Keratinocyte (primary cell): ENCODE data around the gene ZNF264. TPM values are rescaled to one million over a fixed set of nuclear protein-coding genes. Genes with fewer than 3 reads are reported as not detected.

Experiments
- DNase-seq: peaks from one replicate; pipeline ENCODE4 v3.0.0-alpha.2; 2011; ENCODE audit warnings: low read depth, missing footprints, low spot score
- FAIRE-seq: peaks from 2 replicates; lab custom pipeline; 2011; peaks lifted over from hg19 to GRCh38; lab: Jason Lieb, UNC
- H2AFZ ChIP-seq: 2 replicates; pipeline ENCODE4 v1.6.0; 2012; ENCODE audit warnings: low read length, control low read depth, inconsistent platforms; ENCODE audit not compliant: control insufficient read depth
- H3K27ac ChIP-seq: 2 replicates; pipeline ENCODE4 v1.5.1; 2011; ENCODE audit warnings: low read length; ENCODE audit not compliant: control insufficient read depth, insufficient read depth
- H3K27me3 ChIP-seq: 3 replicates; pipeline ENCODE4 v1.6.0; 2011; ENCODE audit warnings: low read length; ENCODE audit not compliant: control insufficient read depth, insufficient read depth; ENCODE audit errors: extremely low read depth
- H3K36me3 ChIP-seq, 2 experiments: 2 replicates in 1 of 2; 3 replicates in 1 of 2; pipeline ENCODE4 v1.5.1; 2011; ENCODE audit warnings: low read length in 2 of 2, mild to moderate bottlenecking in 1 of 2; ENCODE audit not compliant: control insufficient read depth in 2 of 2, insufficient read depth in 2 of 2; ENCODE audit errors: extremely low read depth in 1 of 2
- H3K4me1 ChIP-seq: 3 replicates; pipeline ENCODE4 v1.5.1; 2011; ENCODE audit warnings: low read length; ENCODE audit not compliant: control insufficient read depth, insufficient read depth; ENCODE audit errors: extremely low read depth
- H3K4me2 ChIP-seq: 3 replicates; pipeline ENCODE4 v1.6.0; 2011; ENCODE audit warnings: low read depth, low read length; ENCODE audit not compliant: control insufficient read depth, insufficient read depth; ENCODE audit errors: extremely low read depth
- H3K4me3 ChIP-seq, 3 experiments: fragments of 200-600 bp in 1 of 3; sonication (generic) in 1 of 3; 2 replicates in 2 of 3; 3 replicates in 1 of 3; pipeline ENCODE4 v1.5.1; 2011 to 2016; ENCODE audit warnings: low read length in 3 of 3, mild to moderate bottlenecking in 3 of 3, control low read depth in 2 of 3, inconsistent platforms in 1 of 3, low read depth in 1 of 3, mixed read lengths in 1 of 3, mixed run types in 1 of 3, moderate library complexity in 1 of 3; ENCODE audit not compliant: control insufficient read depth in 2 of 3, insufficient read depth in 2 of 3; ENCODE audit errors: extremely low read depth in 1 of 3
- H3K79me2 ChIP-seq: 2 replicates; pipeline ENCODE4 v1.6.0; 2012; ENCODE audit warnings: low read length; ENCODE audit not compliant: control insufficient read depth, insufficient read depth
- H3K9ac ChIP-seq: 3 replicates; pipeline ENCODE4 v1.6.0; 2011; ENCODE audit warnings: low read length; ENCODE audit not compliant: control insufficient read depth, insufficient read depth; ENCODE audit errors: extremely low read depth
- H3K9me1 ChIP-seq: 3 replicates; pipeline ENCODE4 v1.6.0; 2011; ENCODE audit warnings: low read length; ENCODE audit not compliant: control insufficient read depth, insufficient read depth; ENCODE audit errors: extremely low read depth
- H3K9me3 ChIP-seq: 2 replicates; pipeline ENCODE4 v1.5.1; 2012; ENCODE audit warnings: low read depth, low read length; ENCODE audit not compliant: control insufficient read depth
- H4K20me1 ChIP-seq: 3 replicates; pipeline ENCODE4 v1.6.0; 2011; ENCODE audit warnings: low read length; ENCODE audit not compliant: control insufficient read depth, insufficient read depth; ENCODE audit errors: extremely low read depth
- CTCF ChIP-seq, 3 experiments: IDR thresholded peaks in 1 of 3; conservative IDR thresholded peaks in 1 of 3; optimal IDR thresholded peaks in 1 of 3; 2 replicates in 2 of 3; 3 replicates in 1 of 3; pipeline versions ENCODE3 to v1.5.1; 2011; ENCODE audit warnings: low read length in 3 of 3, mild to moderate bottlenecking in 3 of 3, moderate library complexity in 2 of 3, control low read depth in 1 of 3, inconsistent platforms in 1 of 3; ENCODE audit not compliant: insufficient read depth in 2 of 3; ENCODE audit errors: extremely low read depth in 1 of 3
- EZH2 ChIP-seq: IDR thresholded peaks from one replicate; pipeline ENCODE4 v1.6.1; 2012; ENCODE audit warnings: inconsistent platforms, mild to moderate bottlenecking, low read length, moderate library complexity
- dilution Hi-C: fragments of 300-500 bp; cut with MboI; formaldehyde crosslinking; loops from one replicate; pipeline ENCODE4 v1.7.0; 2020; ENCODE audit warnings: low sequenced_read_pairs; ENCODE audit not compliant: extremely low pct_ligation_motif_present
- polyA plus RNA-seq, 5 experiments: library from polyadenylated mRNA; depleted of rRNA in 3 of 5; stranded (reverse) in 3 of 5; stranded (forward) in 1 of 5; unstranded in 1 of 5; fragments of >200 nt; gene quantifications; 1 replicate in 1 of 5; 2 replicates in 3 of 5; 3 replicates in 1 of 5; pipeline versions ENCODE4 v1.2.1 to v1.2.3, GENCODE V29; 2011 to 2012; ENCODE audit warnings: missing spikeins in 2 of 5, low read depth in 1 of 5, low replicate concordance in 1 of 5

Gene ZNF264
- polyA plus RNA-seq, 1 donor (not counting 4 experiments of a cell fraction or from before 2014, with no cell fraction given), result 7.4 TPM

DNA sequence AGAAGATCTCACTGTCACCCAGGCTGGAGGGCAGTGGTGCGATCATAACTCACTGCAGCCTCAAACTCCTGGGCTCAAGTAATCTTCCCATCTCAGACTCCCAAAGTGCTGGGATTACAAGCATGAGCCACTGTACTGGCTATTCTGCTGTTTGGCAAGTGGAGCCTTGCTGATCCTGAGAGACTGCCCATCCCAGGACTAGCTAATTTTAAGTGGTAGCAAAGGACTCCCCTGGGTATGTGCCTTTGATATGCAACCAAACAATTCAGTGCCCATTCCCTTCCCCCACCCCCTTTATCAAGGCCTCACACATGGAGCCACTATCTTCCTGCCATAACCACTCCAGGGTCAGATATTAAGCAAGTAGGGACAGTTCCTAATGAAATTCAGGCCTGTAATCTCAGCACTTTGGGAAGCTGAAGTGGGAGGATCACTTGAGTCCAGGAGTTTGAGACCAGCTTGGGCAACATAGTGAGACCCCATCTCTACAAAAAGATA is 72.0 kb downstream of the ZNF264 start:
- Histone ChIP-seq H3K27me3 (no peaks in the 10 kb centered on the region), H3K4me3 (no peak overlapping the region), H3K36me3 (no peaks in the 10 kb centered on the region), H3K79me2 (no peaks in the 10 kb centered on the region), H2AFZ (no peak overlapping the region), H3K4me1 (no peaks in the 10 kb centered on the region), H3K27ac (no peak overlapping the region), H4K20me1 (no peaks in the 10 kb centered on the region), H3K9ac (no peak overlapping the region), H3K9me1 (no peaks in the 10 kb centered on the region), H3K9me3 (no peaks in the 10 kb centered on the region), H3K4me2 (no peak overlapping the region)
- FAIRE-seq, result no peak
- dilution Hi-C loops, result no loop called here
- no peak for DNase-seq
- TF ChIP-seq CTCF (optimal IDR thresholded peaks at IDR 0.05 in 1 of 3, IDR thresholded peaks at IDR 0.05 in 1 of 3, conservative IDR thresholded peaks at IDR 0.05 in 1 of 3; ENCODE audit: extremely low read depth in 1 of 3, insufficient read depth in 2 of 3, low read length in 3 of 3), result no peak
- TF ChIP-seq EZH2, result no peak

- H3K9me1 ChIP-seq, result no peaks in the 10 kb centered on the region
- dilution Hi-C loops, result no loop called here
- TF ChIP-seq EZH2 (no peak), CTCF (optimal IDR thresholded peaks at IDR 0.05 in 1 of 3, IDR thresholded peaks at IDR 0.05 in 1 of 3, conservative IDR thresholded peaks at IDR 0.05 in 1 of 3; ENCODE audit: extremely low read depth in 1 of 3, insufficient read depth in 2 of 3, low read length in 3 of 3) (no peak)
- FAIRE-seq (no peak), DNase-seq (no peak)
- no peaks in the 10 kb centered on the region for H3K36me3 ChIP-seq
- H3K4me2 ChIP-seq, result no peak overlapping the region
- H3K27me3 ChIP-seq, result no peaks in the 10 kb centered on the region
- H3K4me3 ChIP-seq, result no peak overlapping the region
- no peaks in the 10 kb centered on the region for H3K9me3 ChIP-seq
- H3K79me2 ChIP-seq, result no peaks in the 10 kb centered on the region
- no peak overlapping the region for H3K9ac ChIP-seq
- peaks cover 11% of the 10 kb centered on the region for H3K4me1 ChIP-seq
- no peaks in the 10 kb centered on the region for H4K20me1 ChIP-seq
- no peak overlapping the region for H2AFZ ChIP-seq
- no peak overlapping the region for H3K27ac ChIP-seq
These were observed 76.0 kb downstream of the ZNF264 start for GRCh38 chr19:57267291-57267690.
